Erythroblast (primary cell): ENCODE results near the gene AFG3L2.

ENCODE experiments used
- DNase-seq, 2 experiments: peaks; one replicate each; lab custom pipeline; 2025; lab: John Stamatoyannopoulos, UW
- GATA1 ChIP-seq: IDR thresholded peaks from 2 replicates; pipeline ENCODE4 v1.6.1; 2011; ENCODE audit warnings: low read depth, mild to moderate bottlenecking, control low read depth, low read length, moderate library complexity
- POLR2A ChIP-seq: IDR thresholded peaks from 2 replicates; pipeline ENCODE4 v1.6.1; 2011; ENCODE audit warnings: mild to moderate bottlenecking, low read length

AFG3L2 gene

DNA sequence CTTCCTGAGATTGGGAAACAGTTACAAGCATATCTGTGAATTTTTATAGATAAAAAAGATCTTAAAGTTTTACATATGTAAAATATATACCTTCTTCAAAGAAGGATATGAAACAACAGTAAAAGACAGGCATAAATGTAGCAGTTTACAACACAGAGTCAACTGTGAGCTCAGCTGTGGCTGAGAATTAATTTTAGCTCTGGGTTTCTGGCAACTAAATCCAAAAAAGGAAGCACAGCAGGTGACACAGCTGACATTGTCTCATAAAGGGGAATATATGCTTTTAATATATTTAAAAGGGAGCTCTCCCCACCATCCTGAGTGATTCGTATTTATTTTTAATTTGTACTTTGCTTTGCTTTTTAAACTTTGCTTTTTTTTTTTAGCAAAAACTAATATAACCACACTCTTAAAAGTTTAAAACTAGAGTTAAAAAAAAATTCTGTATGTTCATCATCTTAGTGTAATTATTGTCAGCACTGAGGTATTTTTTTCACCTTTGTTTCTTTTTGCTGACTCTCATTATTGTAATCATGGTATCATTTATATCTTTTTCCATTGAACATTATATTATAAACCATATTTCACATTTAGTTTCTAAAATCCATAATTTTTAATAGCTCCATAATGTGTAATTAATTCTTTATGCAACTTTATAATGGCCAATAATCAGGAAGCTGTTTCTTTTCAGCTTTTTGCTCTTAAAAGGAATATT lies 62.3 kb downstream of the AFG3L2 start:
- TF ChIP-seq GATA1 (no peak), POLR2A (no peak)

DNA sequence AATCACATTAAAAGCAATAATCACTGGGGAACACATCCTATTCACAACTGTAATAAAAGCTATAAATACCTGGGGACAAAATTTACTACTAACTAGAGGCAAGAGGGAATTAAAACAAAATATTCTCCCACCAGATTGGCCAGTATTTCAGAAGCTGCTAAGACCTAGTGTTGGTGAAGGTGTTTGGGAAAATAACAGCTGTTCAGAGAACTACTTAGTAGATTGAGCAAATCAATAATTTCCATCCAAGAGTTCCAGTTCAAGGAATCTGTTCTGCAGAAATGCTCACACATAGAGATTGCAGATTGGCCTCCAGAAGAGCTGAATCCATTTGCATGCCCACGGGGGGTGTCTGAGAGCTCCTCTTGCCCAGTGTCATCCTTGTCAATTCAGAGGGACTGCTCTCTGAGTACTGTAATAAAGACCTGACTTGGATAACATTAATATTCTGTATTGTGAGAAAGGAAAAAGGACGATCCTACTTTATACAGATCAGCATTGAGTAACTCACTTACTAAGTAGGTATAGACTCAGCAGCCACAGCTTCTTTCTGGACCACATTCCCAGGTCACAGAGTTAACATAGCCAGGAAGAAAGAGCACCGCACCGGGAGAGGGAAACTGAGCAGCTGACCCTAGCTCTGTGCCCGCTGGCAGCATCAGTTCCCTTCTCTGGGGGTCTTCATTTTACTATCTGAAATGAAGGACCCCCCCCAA lies 63.3 kb downstream of the AFG3L2 start:
- no peak for DNase-seq
- TF ChIP-seq POLR2A (peak; percentile 22), GATA1 (no peak)

More for the DNA sequence above, 62.3 kb downstream of the AFG3L2 start:
- DNase-seq = no peak

GRCh38 chr18:12312976-12313375 lies 64.1 kb downstream of the AFG3L2 start:
- DNase-seq = no peak
- no peak for TF ChIP-seq GATA1
- no peak for TF ChIP-seq POLR2A

DNA sequence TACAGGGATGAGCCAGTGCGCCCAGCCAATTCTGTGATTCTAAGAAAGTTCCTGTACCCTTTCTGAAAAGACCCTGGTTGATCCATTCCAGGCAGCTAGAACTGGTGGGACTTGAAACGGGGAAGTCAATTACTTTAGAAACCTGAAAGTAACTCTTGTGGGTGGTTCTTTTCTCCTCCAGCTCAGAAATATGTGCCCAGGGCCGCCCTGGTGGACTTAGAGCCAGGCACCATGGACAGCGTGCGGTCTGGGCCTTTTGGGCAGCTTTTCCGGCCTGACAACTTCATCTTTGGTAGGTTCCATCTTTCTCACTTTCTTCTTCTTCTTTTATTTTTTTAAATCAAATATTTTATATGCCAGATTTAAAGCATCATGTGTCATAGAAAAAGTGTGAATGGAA lies 66.3 kb downstream of the AFG3L2 start:
- no peak for DNase-seq
- TF ChIP-seq GATA1 (no peak), POLR2A (no peak)

DNA sequence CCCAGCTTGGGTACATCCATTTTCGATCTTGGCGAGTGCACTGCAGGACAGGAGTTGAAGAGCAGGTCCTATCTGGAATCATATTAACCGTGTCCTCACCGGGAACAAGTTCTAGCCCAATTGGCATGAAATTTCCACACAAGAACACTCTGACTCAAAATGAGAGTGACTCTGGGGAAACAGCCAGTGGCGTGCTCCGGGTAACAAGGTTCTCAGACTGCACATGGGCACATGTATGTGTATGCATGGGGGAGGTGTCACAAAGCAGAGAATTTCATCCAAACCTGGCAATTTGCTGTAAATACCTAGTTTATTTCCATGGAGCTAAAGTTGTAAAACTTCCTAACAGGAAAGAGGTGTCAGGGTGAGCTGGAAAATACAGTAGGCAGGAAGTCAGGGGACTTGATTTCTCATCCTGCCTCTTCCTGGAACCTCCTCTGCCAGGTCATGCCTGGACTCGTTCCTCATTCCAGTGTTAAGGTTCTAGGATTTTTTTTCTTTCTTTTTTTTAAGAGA lies 67.3 kb downstream of the AFG3L2 start:
- no peak for DNase-seq
- TF ChIP-seq GATA1 (no peak), POLR2A (no peak)

DNA sequence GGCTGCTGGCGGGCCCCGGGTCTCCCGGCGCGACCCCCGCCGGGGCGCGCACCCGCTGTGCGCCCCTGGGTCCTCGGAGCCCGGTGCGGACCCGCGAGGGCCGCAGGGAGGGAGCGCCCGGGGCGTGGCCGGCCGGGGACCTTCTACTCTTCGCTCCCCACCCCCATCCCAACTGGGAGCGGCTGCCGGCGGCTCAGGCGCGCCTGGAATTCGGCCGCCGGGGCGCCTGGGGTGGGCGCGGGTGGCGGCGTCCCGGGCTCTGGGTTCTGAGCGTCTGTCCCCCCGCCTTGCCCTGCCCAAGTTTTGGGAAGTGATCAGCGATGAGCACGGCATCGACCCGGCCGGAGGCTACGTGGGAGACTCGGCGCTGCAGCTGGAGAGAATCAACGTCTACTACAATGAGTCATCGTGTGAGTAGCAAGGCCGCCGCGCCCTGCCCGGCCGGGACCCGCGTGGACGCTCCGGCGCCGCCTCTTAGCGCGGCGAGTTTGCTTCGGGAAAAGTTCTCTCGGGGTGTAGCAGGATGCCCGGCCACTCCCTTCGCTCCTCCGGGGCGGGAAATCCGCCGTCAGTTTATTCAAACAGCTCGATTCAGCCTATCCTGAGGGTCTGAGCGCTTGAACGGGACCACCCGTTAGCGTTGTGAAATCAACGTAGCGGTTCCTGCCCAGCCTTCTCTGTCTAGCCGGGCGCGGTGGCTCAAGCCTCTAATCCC lies 68.5 kb downstream of the AFG3L2 start:
- TF ChIP-seq POLR2A (peak; percentile 75), GATA1 (no peak)
- DNase-seq = peak; percentile 89 to 93

DNA sequence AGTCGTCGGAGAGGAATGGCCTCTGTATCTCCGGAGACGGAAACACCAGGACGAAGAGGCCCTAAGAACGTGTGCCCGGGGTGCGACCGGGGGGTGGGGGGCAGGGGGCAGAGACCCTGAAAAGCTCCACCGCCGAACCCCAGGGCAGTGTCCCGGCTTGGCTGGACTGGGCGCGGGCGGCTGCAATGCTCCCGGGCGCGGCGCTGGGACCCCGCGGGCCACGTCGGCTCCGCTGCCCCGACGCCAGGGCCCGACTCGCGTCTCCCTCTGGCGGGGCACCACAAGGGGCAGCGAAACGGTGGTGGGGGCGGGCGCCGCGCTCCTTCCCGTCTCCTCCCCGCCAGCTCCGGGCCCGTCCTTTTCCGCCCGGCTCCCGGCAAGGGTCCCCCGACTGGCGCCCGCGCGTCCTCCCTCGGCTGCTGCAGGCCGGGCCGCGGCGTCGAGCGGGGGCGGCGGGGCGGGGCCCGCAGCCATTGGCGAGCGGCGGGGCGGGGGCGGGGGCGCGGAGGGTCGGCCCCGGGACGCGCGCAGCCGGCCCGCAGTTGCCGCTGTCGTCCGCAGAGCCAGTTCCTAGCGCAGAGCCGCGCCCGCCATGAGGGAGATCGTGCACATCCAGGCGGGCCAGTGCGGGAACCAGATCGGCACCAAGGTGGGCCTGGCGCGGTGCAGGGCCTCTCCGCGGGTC lies 69.2 kb downstream of the AFG3L2 start, which contains the start of gene TUBB6:
TUBB6 (plus strand) TSS at position 541 of the 685 bp plus-strand sequence; CDS start at position 593, 52 bp downstream.
- no peak for TF ChIP-seq POLR2A
- TF ChIP-seq GATA1 = no peak

GRCh38 chr18:12306752-12307700 lies 70.0 kb downstream of the AFG3L2 start:
- TF ChIP-seq POLR2A (no peak), GATA1 (no peak)
- DNase-seq = peak; percentile 81 to 83

More for the DNA sequence above, 69.2 kb downstream of the AFG3L2 start, which contains the start of gene TUBB6:
- peak; percentile 88 to 91 for DNase-seq

DNA sequence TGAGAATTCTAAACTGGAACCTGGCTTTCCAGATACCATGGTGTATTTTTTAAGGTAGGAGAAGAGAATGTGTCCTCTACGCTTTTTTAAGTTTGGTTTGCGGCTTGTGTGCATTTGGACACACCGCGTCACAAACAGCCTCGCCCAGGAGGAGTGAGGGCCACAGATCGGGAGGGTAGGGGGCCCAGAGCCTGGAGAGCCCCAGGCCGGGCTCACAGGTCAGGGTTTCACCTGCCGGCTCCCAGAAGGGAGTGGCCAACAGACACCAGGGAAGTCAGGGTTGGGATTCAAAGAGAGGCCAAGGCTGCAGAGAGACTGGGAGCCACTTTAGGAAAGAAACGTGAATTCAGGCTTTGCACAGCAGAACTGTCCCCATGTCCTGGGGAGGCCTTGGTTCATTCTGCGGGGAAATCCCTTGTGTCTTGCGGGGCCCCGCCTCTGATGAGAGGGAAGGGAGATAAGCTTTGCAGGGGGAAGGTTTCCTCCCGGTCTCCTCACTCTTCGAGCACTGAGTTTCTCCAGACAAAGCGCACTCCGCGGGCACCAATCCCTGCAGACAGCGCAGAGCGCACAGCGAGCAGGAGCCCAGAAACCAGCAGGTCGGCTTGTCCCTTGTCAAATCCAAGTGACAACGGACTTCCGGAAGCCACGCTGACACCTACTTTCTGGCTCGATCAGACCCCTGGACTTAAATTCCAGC lies 70.9 kb downstream of the AFG3L2 start:
- peak; percentile 76 to 81 for DNase-seq
- TF ChIP-seq POLR2A (no peak), GATA1 (no peak)

GRCh38 chr18:12305211-12305610 lies 71.8 kb downstream of the AFG3L2 start:
- DNase-seq = no peak
- TF ChIP-seq POLR2A (no peak), GATA1 (no peak)
